ENCODE data around the gene CD14. TPM values are rescaled to one million over a fixed set of nuclear protein-coding genes. Genes with fewer than 3 reads are reported as not detected.
"Not testable (repeated sequence)": the region's sequence is repeated elsewhere in the genome, so short reads cannot be mapped to it uniquely, and the experiment has no call there.

The CD14 gene
- not detected in 2 replicates for total RNA-seq (2014; rRNA removed; shearing (Covaris generic))

- DNase-seq (ENCODE audit: low spot score): no peak
Observed at GRCh38 chr5:140633021-140633471, at the start of gene CD14. TSS of gene CD14 (minus strand) at chr5:140633175. CDS start at chr5:140633071, 104 bp downstream.

- DNase-seq (ENCODE audit: low spot score): no peak
Observed at GRCh38 chr5:140678993-140679392, 46.0 kb upstream of the CD14 start.

GRCh38 chr5:140677947-140678346, 45.0 kb upstream of the CD14 start:
- DNase-seq (ENCODE audit: low spot score): no peak

- DNase-seq (ENCODE audit: low spot score): no peak
Observed at GRCh38 chr5:140674629-140675028, 41.7 kb upstream of the CD14 start.

GRCh38 chr5:140674211-140674610, 41.2 kb upstream of the CD14 start:
- DNase-seq (ENCODE audit: low spot score): no peak

GRCh38 chr5:140673187-140673976, 40.4 kb upstream of the CD14 start, which contains the start of gene DND1:
TSS of gene DND1 (minus strand) at chr5:140673576. CDS start at chr5:140673542, 34 bp downstream.
- DNase-seq (ENCODE audit: low spot score): no peak

- DNase-seq (ENCODE audit: low spot score): no peak
Observed at GRCh38 chr5:140672455-140673186, 39.6 kb upstream of the CD14 start.

- no peak for DNase-seq (ENCODE audit: low spot score)
Observed at GRCh38 chr5:140671472-140672125, 38.6 kb upstream of the CD14 start.

GRCh38 chr5:140671035-140671434, 38.1 kb upstream of the CD14 start:
- DNase-seq (ENCODE audit: low spot score): not testable (repeated sequence)

GRCh38 chr5:140664359-140665119, 31.6 kb upstream of the CD14 start, which contains the start of gene WDR55:
TSS of gene WDR55 (plus strand) at chr5:140664904. CDS start at chr5:140664913, 9 bp downstream.
- DNase-seq (ENCODE audit: low spot score): peak; percentile 94

- no peak for DNase-seq (ENCODE audit: low spot score)
Observed at GRCh38 chr5:140664030-140664358, 31.0 kb upstream of the CD14 start.

GRCh38 chr5:140660371-140660770, 27.4 kb upstream of the CD14 start:
- DNase-seq (ENCODE audit: low spot score): not testable (repeated sequence)

GRCh38 chr5:140658870-140659269, 25.9 kb upstream of the CD14 start:
- DNase-seq (ENCODE audit: low spot score): no peak

- no peak for DNase-seq (ENCODE audit: low spot score)
Observed at GRCh38 chr5:140647042-140647419, 14.1 kb upstream of the CD14 start.

GRCh38 chr5:140642718-140643117, 9.7 kb upstream of the CD14 start:
- DNase-seq (ENCODE audit: low spot score): no peak

GRCh38 chr5:140641716-140642115, 8.7 kb upstream of the CD14 start:
- no peak for DNase-seq (ENCODE audit: low spot score)

GRCh38 chr5:140639148-140639981, 6.4 kb upstream of the CD14 start, which contains the start of gene TMCO6:
TSS of gene TMCO6 (plus strand) at chr5:140639451. CDS start at chr5:140639528, 77 bp downstream.
- DNase-seq (ENCODE audit: low spot score): peak; percentile 90

- not testable (repeated sequence) for DNase-seq (ENCODE audit: low spot score)
Observed at GRCh38 chr5:140638898-140639147, 5.8 kb upstream of the CD14 start.

GRCh38 chr5:140637371-140638100, 4.6 kb upstream of the CD14 start:
- DNase-seq (ENCODE audit: low spot score): no peak

Measured in H4 (cell line).